ENCODE results near the gene TMEM163.

TMEM163 gene

GRCh38 chr2:134462791-134463698, 255.8 kb downstream of the TMEM163 start:
- no peaks in the 10 kb centered on the region for H3K9me3 ChIP-seq (ENCODE audit: control insufficient read depth, insufficient read depth, low read depth, low read length)
- no peak overlapping the region for H3K27ac ChIP-seq (ENCODE audit: extremely low read depth, low read depth, low read length)
- H3K36me3 ChIP-seq (ENCODE audit: control insufficient read depth in 2 of 2, insufficient read depth in 1 of 2, low read length in 2 of 2), result no peaks in the 10 kb centered on the region
- ChIA-PET CTCF (interaction anchor here (0.6 kb wide), 1 partner anchor 27 kb away, joined by 3 read pairs; no protein-coding TSS in a partner anchor), POLR2A (no interaction called here)
- H3K4me1 ChIP-seq (ENCODE audit: control insufficient read depth, insufficient read depth, low read length), result no peaks in the 10 kb centered on the region
- no peak overlapping the region for H3K4me3 ChIP-seq (ENCODE audit: low read depth, low read length)
- TF ChIP-seq SETDB1 (IDR thresholded peaks at IDR 0.05; ENCODE audit: insufficient read length, low read length) (no peak), ZNF394 (tag by site-specific recombination; IDR thresholded peaks at IDR 0.05; ENCODE audit: borderline replicate concordance) (no peak), ZNF223 (tag by site-specific recombination; IDR thresholded peaks at IDR 0.05) (no peak), PRDM1 (tag by site-specific recombination; IDR thresholded peaks at IDR 0.05) (no peak), BCL11A (tag by site-specific recombination; IDR thresholded peaks at IDR 0.05; ENCODE audit: low read depth) (no peak), ZNF707 (tag by site-specific recombination; IDR thresholded peaks at IDR 0.05) (no peak), TCF7L2 (IDR thresholded peaks at IDR 0.05; ENCODE audit: borderline replicate concordance, low read depth, low read length) (no peak), ZNF202 (tag by site-specific recombination; IDR thresholded peaks at IDR 0.05; ENCODE audit: borderline replicate concordance) (no peak), KLF10 (tag by site-specific recombination; IDR thresholded peaks at IDR 0.05) (no peak), ZNF549 (tag by site-specific recombination; IDR thresholded peaks at IDR 0.05) (no peak), ZNF23 (tag by site-specific recombination; IDR thresholded peaks at IDR 0.05; ENCODE audit: borderline replicate concordance) (no peak), ZNF169 (tag by site-specific recombination; IDR thresholded peaks at IDR 0.05) (no peak)
- TF ChIP-seq, protein P1, sequence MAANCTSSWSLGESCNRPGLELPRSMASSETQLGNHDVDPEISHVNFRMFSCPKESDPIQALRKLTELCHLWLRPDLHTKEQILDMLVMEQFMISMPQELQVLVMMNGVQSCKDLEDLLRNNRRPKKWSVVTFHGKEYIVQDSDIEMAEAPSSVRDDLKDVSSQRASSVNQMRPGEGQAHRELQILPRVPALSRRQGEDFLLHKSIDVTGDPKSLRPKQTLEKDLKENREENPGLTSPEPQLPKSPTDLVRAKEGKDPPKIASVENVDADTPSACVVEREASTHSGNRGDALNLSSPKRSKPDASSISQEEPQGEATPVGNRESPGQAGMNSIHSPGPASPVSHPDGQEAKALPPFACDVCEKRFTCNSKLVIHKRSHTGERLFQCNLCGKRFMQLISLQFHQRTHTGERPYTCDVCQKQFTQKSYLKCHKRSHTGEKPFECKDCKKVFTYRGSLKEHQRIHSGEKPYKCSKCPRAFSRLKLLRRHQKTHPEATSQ (tag by site-specific recombination; IDR thresholded peaks at IDR 0.05), result no peak

DNA sequence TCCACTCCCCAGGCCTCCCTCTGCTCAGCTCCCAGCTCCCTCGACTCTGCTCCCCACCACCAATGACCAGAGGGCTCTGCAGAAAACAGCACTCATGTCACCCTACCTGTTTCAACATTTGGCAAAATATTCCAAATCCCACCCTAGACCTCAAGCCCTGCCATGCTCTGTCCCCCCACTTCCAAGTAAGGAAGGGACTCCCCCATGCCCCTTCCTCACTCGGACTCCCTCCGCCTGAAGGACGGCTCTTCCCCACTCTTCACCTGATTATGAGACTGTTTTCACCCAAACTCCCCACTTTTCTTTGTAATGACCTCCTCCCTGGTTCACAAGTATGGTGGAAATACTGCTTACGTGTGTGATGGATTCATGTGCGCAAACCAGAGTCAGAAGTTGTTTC, 256.5 kb downstream of the TMEM163 start:
- H3K4me3 ChIP-seq (ENCODE audit: low read depth, low read length), result no peak overlapping the region
- no peaks in the 10 kb centered on the region for H3K9me3 ChIP-seq (ENCODE audit: control insufficient read depth, insufficient read depth, low read depth, low read length)
- H3K4me1 ChIP-seq (ENCODE audit: control insufficient read depth, insufficient read depth, low read length), result no peaks in the 10 kb centered on the region
- no peaks in the 10 kb centered on the region for H3K36me3 ChIP-seq (ENCODE audit: control insufficient read depth in 2 of 2, insufficient read depth in 1 of 2, low read length in 2 of 2)
- ChIA-PET POLR2A (no interaction called here), CTCF (no interaction called here)
- H3K27ac ChIP-seq (ENCODE audit: extremely low read depth, low read depth, low read length), result no peak overlapping the region
- no peak for TF ChIP-seq PATZ1 (tag by site-specific recombination; IDR thresholded peaks at IDR 0.05)
- no peak for TF ChIP-seq PRDM10 (tag by site-specific recombination; IDR thresholded peaks at IDR 0.05)
- no peak for TF ChIP-seq MZF1 (tag by site-specific recombination; IDR thresholded peaks at IDR 0.05; ENCODE audit: borderline replicate concordance)
- no peak for TF ChIP-seq ZNF548 (tag by site-specific recombination; IDR thresholded peaks at IDR 0.05)
- no peak for TF ChIP-seq ZNF792 (tag by site-specific recombination; IDR thresholded peaks at IDR 0.05)
- no peak for TF ChIP-seq ZBTB1 (tag by site-specific recombination; IDR thresholded peaks at IDR 0.05)
- TF ChIP-seq ZNF692 (tag by site-specific recombination; IDR thresholded peaks at IDR 0.05), result no peak
- TF ChIP-seq ZNF514 (tag by site-specific recombination; IDR thresholded peaks at IDR 0.05), result no peak
- TF ChIP-seq ZNF157 (tag by site-specific recombination; IDR thresholded peaks at IDR 0.05), result no peak
- TF ChIP-seq ZNF837 (tag by site-specific recombination; IDR thresholded peaks at IDR 0.05), result no peak
- no peak for TF ChIP-seq KLF1 (tag by site-specific recombination; IDR thresholded peaks at IDR 0.05)
- TF ChIP-seq ZNF341 (tag by site-specific recombination; IDR thresholded peaks at IDR 0.05; ENCODE audit: low read depth), result no peak
